D721Med (cell line): ENCODE results near the gene GJB1.

Experiments
- DNase-seq: peaks from one replicate; pipeline ENCODE4 v3.0.0; 2011; ENCODE audit warnings: low spot score; ENCODE audit not compliant: insufficient read length
- FAIRE-seq: peaks from 2 replicates; lab custom pipeline; 2011; peaks lifted over from hg19 to GRCh38; lab: Jason Lieb, UNC
- TF ChIP-seq, protein P1 (sequence below): IDR thresholded peaks from 2 replicates; pipeline ENCODE4 v1.5.1; 2012; ENCODE audit warnings: mild to moderate bottlenecking, control low read depth; ENCODE audit not compliant: insufficient read depth; ENCODE audit errors: missing control alignments

GJB1 gene

DNA sequence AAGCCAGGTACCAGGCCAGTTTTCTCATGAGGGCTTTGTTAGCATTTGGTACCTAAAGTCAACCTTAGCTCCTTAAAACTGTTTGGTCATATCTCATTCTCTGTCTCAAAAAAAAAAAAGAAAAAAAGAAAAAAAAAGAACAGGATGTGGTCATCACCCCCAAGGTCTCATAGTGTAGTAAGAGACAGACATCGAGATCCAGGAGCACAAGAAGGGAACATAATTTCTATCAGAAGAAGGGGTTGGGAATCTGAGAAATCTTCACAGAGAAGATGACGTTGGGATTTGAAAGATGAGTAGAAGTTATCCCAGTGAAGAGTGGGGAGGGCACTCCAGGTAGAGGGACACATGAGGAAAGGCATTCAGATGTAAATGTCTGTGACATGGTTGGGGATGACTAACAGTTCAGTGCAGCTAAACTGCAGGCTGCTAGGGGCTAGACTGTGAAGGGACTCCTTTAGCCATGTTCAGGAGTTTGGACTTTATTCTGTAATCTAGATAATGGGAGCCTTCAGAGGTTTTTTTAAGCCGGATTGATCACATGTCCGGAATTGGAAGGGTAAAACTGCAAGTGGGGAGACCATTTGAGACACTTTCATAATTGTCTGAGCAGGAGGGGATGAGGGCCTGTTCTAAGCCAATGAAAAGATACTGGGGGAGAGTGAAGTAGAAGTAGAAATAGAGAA lies 26.9 kb upstream of the GJB1 start:
- FAIRE-seq (no peak), DNase-seq (no peak)
- TF ChIP-seq, protein P1, sequence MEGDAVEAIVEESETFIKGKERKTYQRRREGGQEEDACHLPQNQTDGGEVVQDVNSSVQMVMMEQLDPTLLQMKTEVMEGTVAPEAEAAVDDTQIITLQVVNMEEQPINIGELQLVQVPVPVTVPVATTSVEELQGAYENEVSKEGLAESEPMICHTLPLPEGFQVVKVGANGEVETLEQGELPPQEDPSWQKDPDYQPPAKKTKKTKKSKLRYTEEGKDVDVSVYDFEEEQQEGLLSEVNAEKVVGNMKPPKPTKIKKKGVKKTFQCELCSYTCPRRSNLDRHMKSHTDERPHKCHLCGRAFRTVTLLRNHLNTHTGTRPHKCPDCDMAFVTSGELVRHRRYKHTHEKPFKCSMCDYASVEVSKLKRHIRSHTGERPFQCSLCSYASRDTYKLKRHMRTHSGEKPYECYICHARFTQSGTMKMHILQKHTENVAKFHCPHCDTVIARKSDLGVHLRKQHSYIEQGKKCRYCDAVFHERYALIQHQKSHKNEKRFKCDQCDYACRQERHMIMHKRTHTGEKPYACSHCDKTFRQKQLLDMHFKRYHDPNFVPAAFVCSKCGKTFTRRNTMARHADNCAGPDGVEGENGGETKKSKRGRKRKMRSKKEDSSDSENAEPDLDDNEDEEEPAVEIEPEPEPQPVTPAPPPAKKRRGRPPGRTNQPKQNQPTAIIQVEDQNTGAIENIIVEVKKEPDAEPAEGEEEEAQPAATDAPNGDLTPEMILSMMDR: no peak

DNA sequence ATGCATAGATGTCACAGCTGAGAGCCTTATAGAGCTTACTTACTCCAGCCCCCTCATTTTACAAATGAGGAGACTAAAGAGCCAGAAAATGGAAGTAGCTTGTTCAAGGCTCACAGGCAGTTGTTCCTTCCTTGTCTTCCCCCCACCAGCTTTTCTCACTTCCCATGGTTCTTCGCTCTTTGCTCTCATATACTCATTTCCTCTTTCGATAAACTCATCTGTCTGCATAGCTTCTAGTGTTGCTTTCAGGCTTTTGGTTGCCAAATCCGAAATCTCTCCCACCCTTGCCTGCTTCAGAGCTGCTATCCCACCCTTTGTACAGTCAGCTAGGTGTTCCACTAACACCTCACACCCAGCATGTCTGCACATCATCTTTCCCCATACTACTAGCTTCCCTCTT lies 25.0 kb upstream of the GJB1 start:
- no peak for DNase-seq
- TF ChIP-seq, protein P1: no peak
- FAIRE-seq: no peak

DNA sequence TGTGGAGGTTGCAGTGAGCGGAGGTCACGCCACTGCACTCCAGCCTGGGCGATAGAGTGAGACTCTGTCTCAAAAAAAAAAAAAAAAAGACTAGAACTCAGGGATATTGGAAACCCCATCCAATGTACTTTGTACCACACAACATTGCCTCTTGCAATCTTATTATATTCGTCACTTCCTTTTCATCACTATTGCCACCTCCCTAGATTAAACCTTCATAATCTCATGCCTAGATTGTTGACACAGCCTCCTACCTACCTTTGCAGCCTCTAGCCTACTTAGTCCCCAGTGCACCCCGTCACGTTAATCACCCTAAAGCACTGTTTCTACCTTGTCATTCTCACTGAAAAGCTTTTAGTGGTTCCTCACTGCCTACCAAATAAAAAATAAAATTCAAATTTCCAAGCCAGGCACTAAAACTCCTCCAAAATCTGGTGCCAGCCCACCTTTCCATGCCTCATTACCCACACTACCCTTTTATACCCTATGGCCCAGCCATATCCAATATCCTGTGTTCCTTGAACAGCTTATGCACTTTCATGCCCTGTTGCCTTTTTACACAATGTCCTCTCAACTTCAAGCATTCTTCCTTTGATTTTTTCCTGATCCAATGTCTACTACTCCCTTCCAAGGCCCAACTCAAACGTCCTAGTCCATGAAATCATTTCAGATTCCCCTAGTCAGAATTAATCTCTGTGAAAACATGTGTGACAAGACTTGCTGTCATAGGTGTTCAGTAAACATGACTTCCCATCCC lies 23.6 kb upstream of the GJB1 start:
- no peak for DNase-seq
- no peak for FAIRE-seq
- TF ChIP-seq, protein P1: no peak

DNA sequence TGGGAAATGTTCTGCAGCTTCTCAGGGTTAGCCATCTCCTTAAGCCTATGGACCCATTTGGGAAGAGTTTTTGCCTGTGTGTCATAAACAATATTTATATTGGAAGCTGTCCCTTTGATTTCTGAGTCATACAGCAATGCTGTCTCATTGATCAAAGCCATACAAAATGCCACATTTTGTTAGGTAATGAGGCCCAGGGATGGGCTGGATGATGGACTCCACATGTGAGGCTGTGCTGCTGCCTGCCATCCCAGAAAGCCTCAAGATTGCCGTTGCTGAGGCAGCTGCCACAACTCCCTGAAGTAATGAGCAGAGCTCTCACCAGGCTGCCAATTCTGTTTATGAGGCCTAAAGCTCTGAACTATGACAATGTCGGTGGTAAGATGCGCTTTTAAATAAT lies 12.2 kb upstream of the GJB1 start:
- FAIRE-seq (no peak), DNase-seq (no peak)
- TF ChIP-seq, protein P1: no peak

DNA sequence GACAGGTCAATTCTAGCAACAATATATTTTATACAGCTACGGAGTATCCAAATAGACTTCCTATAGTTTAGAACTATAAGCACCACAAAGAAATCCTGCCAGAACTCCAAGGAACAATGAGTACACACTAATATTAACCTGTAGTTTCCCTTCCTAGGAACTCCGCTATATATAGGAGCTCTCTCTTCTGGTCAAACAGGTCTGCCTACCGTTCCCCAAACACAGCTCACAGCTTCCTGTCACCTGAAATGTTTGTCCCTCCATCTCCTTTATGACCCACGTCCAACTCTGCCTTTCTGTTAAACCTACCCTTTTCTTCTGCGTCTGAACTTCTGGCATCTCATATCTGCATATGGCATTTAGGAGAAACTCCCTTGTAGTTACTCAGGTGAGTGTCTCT lies 10.5 kb upstream of the GJB1 start:
- TF ChIP-seq, protein P1: no peak
- no peak for DNase-seq
- FAIRE-seq: no peak

DNA sequence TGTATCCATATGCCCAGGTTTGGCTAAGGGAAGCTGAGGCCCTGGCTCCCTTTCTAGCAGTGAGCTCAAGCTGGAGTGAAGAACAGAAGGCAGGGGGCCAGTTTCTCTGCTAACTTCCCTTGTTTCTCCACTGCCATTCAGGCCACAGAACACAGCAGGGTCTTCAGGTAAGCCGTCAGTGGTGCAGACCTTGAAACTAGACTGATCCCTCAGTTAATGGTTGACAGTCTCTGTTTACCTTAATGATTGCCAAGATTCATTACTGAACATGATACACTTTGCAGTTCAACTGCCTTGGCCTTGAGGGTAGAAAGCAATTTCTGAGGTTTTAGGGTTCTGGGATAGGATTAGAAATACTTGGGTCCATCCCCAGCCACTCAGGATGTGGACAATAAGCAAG lies 8.9 kb upstream of the GJB1 start:
- FAIRE-seq: no peak
- TF ChIP-seq, protein P1: no peak
- no peak for DNase-seq
